HEK293T (cell line): Measurements from ENCODE around the gene ZMIZ1.

Experiments used
- BHLHE40 ChIP-seq: fragments of 450-650 bp; IDR thresholded peaks from 2 replicates; pipeline ENCODE4 v1.6.1; 2016; ENCODE audit warnings: mild to moderate bottlenecking, moderate library complexity, borderline replicate concordance
- ELF4 ChIP-seq: fragments of 450-650 bp; IDR thresholded peaks from 2 replicates; pipeline ENCODE4 v1.6.1; 2017; ENCODE audit warnings: antibody characterized with exemption
- FOXA1 ChIP-seq: fragments of 450-650 bp; IDR thresholded peaks from 2 replicates; pipeline ENCODE4 v1.6.1; 2016; ENCODE audit warnings: mild to moderate bottlenecking
- FOXK2 ChIP-seq: fragments of 450-650 bp; IDR thresholded peaks from 2 replicates; pipeline ENCODE4 v1.6.1; 2016; ENCODE audit warnings: mild to moderate bottlenecking
- FOXM1 ChIP-seq: fragments of 450-650 bp; IDR thresholded peaks from 2 replicates; pipeline ENCODE4 v1.6.1; 2017; ENCODE audit warnings: mild to moderate bottlenecking, borderline replicate concordance
- HDGF ChIP-seq: fragments of 450-650 bp; IDR thresholded peaks from 2 replicates; pipeline ENCODE4 v1.6.1; 2017; ENCODE audit warnings: antibody characterized with exemption, borderline replicate concordance
- LEF1 ChIP-seq: fragments of 450-650 bp; IDR thresholded peaks from 2 replicates; pipeline ENCODE4 v1.6.1; 2017; ENCODE audit warnings: mild to moderate bottlenecking, borderline replicate concordance
- NFRKB ChIP-seq: fragments of 450-650 bp; IDR thresholded peaks from 2 replicates; pipeline ENCODE4 v1.6.1; 2016; ENCODE audit warnings: mild to moderate bottlenecking, moderate library complexity
- PKNOX1 ChIP-seq: fragments of 450-650 bp; IDR thresholded peaks from 2 replicates; pipeline ENCODE4 v1.6.1; 2016
- SP1 ChIP-seq: fragments of 450-650 bp; IDR thresholded peaks from 2 replicates; pipeline ENCODE4 v1.6.1; 2017
- SUZ12 ChIP-seq: fragments of 450-650 bp; IDR thresholded peaks from 2 replicates; pipeline ENCODE4 v1.6.1; 2016; ENCODE audit warnings: mild to moderate bottlenecking
- TARDBP ChIP-seq: fragments of 450-650 bp; IDR thresholded peaks from 2 replicates; pipeline ENCODE4 v1.6.1; 2016
- ZNF384 ChIP-seq: fragments of 450-650 bp; IDR thresholded peaks from 2 replicates; pipeline ENCODE4 v1.6.1; 2016

- no peak for TF ChIP-seq SP1
- TF ChIP-seq FOXA1: no peak
- no peak for TF ChIP-seq LEF1
- TF ChIP-seq FOXK2: no peak
- no peak for TF ChIP-seq HDGF
- no peak for TF ChIP-seq BHLHE40
- no peak for TF ChIP-seq FOXM1
- no peak for TF ChIP-seq SUZ12
- TF ChIP-seq TARDBP: no peak
- no peak for TF ChIP-seq PKNOX1
- no peak for TF ChIP-seq NFRKB
- TF ChIP-seq ZNF384: no peak
- TF ChIP-seq ELF4: no peak
Measured at GRCh38 chr10:79057481-79058275, 11.1 kb upstream of the ZMIZ1 start.
